T-cell (primary cell): ENCODE measurements around the gene FANCC. TPM values are rescaled to one million over a fixed set of nuclear protein-coding genes. Genes with fewer than 3 reads are reported as not detected.
"Not testable (repeated sequence)": the region's sequence is repeated elsewhere in the genome, so short reads cannot be mapped to it uniquely, and the experiment has no call there.

Source experiments
- ATAC-seq, 4 experiments: fragments of 200-7000 bp in 3 of 4; fragments of 150-1000 bp in 1 of 4; cut with Tn5 transposase; replicated peaks in 1 of 4; 1 replicate in 3 of 4; 2 replicates in 1 of 4; pipeline ENCODE4 v1.10.0; 2021; ENCODE audit warnings: moderate library complexity in 3 of 4, mild to moderate bottlenecking in 2 of 4, moderate number of reproducible peaks in 1 of 4
- CTCF ChIA-PET, 2 donors: fragments of 300-600 bp; sonication (Branson Sonifier 250); formaldehyde crosslinking; loops; one replicate each; lab custom pipeline; 2022; ENCODE audit warnings: antibody characterized with exemption in 2 of 2; lab: Charles Lee
- POLR2A ChIA-PET, 2 donors: fragments of 300-600 bp; sonication (Branson Sonifier 250); formaldehyde crosslinking; loops; one replicate each; lab custom pipeline; 2022; ENCODE audit warnings: antibody characterized with exemption in 2 of 2; lab: Charles Lee
- DNase-seq, 35 experiments: peaks; one replicate each; pipeline versions ENCODE4 v3.0.0 to v3.0.0-alpha.2; 2013 to 2023
- H3K27ac ChIP-seq: one replicate; pipeline ENCODE4 v1.5.1; 2013; ENCODE audit warnings: low read length
- H3K27me3 ChIP-seq, 2 experiments: replicated peaks in 1 of 2; 1 replicate in 1 of 2; 2 replicates in 1 of 2; pipeline versions ENCODE4 v1.6.1 to v1.7.0; 2013; ENCODE audit warnings: low read length in 1 of 2, mixed read lengths in 1 of 2; ENCODE audit not compliant: control insufficient read depth in 2 of 2, insufficient read depth in 2 of 2; ENCODE audit errors: extremely low read depth in 1 of 2
- H3K36me3 ChIP-seq, 2 donors: 1 replicate in 1 of 2; 2 replicates in 1 of 2; pipeline versions ENCODE4 v1.6.1 to v1.7.0; 2013; ENCODE audit warnings: low read length in 1 of 2; ENCODE audit not compliant: control insufficient read depth in 2 of 2, insufficient read depth in 1 of 2; ENCODE audit errors: extremely low read depth in 1 of 2
- H3K4me1 ChIP-seq, 2 experiments: 1 replicate in 1 of 2; 2 replicates in 1 of 2; pipeline versions ENCODE4 v1.6.1 to v1.7.0; 2013; ENCODE audit warnings: low read length in 2 of 2, mixed read lengths in 1 of 2; ENCODE audit not compliant: insufficient read depth in 2 of 2, control insufficient read depth in 1 of 2; ENCODE audit errors: extremely low read depth in 1 of 2
- H3K4me3 ChIP-seq, 2 donors: 1 replicate in 1 of 2; 2 replicates in 1 of 2; pipeline versions ENCODE4 v1.5.1 to v1.7.0; 2013; ENCODE audit warnings: mild to moderate bottlenecking in 2 of 2, low read length in 1 of 2, moderate library complexity in 1 of 2; ENCODE audit not compliant: control insufficient read depth in 1 of 2; ENCODE audit errors: extremely low read depth in 1 of 2
- H3K9me3 ChIP-seq: 2 replicates; pipeline ENCODE4 v1.7.0; 2013
- H3K27ac Mint-ChIP-seq, 2 donors: one replicate each; pipeline ENCODE4 v1.8.0; 2020 to 2021; ENCODE audit warnings: mild to moderate bottlenecking in 2 of 2, mixed read lengths in 2 of 2
- H3K27me3 Mint-ChIP-seq, 2 donors: one replicate each; pipeline ENCODE4 v1.8.0; 2021 to 2022; ENCODE audit warnings: mixed read lengths in 2 of 2
- H3K36me3 Mint-ChIP-seq: one replicate; pipeline ENCODE4 v1.8.0; 2021; ENCODE audit warnings: mixed read lengths
- H3K4me1 Mint-ChIP-seq, 3 donors: one replicate each; pipeline ENCODE4 v1.8.0; 2020 to 2022; ENCODE audit warnings: mixed read lengths in 3 of 3, mild to moderate bottlenecking in 1 of 3
- H3K4me3 Mint-ChIP-seq, 3 donors: one replicate each; pipeline ENCODE4 v1.8.0; 2020 to 2022; ENCODE audit warnings: mild to moderate bottlenecking in 3 of 3, mixed read lengths in 3 of 3, moderate library complexity in 3 of 3
- H3K9me3 Mint-ChIP-seq, 3 donors: one replicate each; pipeline ENCODE4 v1.8.0; 2020 to 2022; ENCODE audit warnings: mixed read lengths in 3 of 3
- WGBS: methylation state at CpG from one replicate; pipeline ENCODE4 v1.1.5; 2013; ENCODE audit warnings: missing lambda C conversion rate; ENCODE audit not compliant: insufficient coverage; 5-methylcytosine and 5-hydroxymethylcytosine counted together
- total RNA-seq, 35 experiments: library from RNA in 6 of 35; stranded (reverse) in 6 of 35; fragments of 120-200 nt in 1 of 35; gene quantifications; one replicate each; pipeline versions ENCODE4 v1.2.1 to v1.2.4 and lab custom pipeline; 2013 to 2026

The FANCC gene
- total RNA-seq, 5 donors from 2014 or later (not counting 1 experiment from before 2014, with no cell fraction given): 4.2 to 11.6 (median 4.8) TPM

- Mint-ChIP-seq H3K36me3 (no peaks in the 10 kb centered on the region), H3K27me3 (peaks cover 11 to 15% of the 10 kb centered on the region in 2 donors), H3K27ac (no peak overlapping the region), H3K9me3 (no peaks in the 10 kb centered on the region), H3K4me1 (no peaks in the 10 kb centered on the region), H3K4me3 (no peak overlapping the region)
- ChIA-PET CTCF (no interaction called here), POLR2A (no interaction called here)
- Histone ChIP-seq H3K36me3 (no peaks in the 10 kb centered on the region), H3K27ac (no peak overlapping the region), H3K4me1 (no peaks in the 10 kb centered on the region), H3K9me3 (no peaks in the 10 kb centered on the region), H3K4me3 (no peak overlapping the region), H3K27me3 (peaks cover 0 to 22% of the 10 kb centered on the region in 2 experiments)
- WGBS: no CpG with 5 or more reads among the region's 2 CpGs
- ATAC-seq: no peak
- DNase-seq: no peak
These were observed 15.9 kb upstream of the FANCC start for GRCh38 chr9:95333426-95333825.

- Mint-ChIP-seq H3K4me1 (no peaks in the 10 kb centered on the region), H3K36me3 (no peaks in the 10 kb centered on the region), H3K4me3 (no peak overlapping the region), H3K27ac (no peak overlapping the region), H3K27me3 (peaks cover 11 to 15% of the 10 kb centered on the region in 2 donors), H3K9me3 (no peaks in the 10 kb centered on the region)
- DNase-seq: no peak
- Histone ChIP-seq H3K27ac (no peak overlapping the region), H3K4me1 (no peaks in the 10 kb centered on the region), H3K36me3 (no peaks in the 10 kb centered on the region), H3K9me3 (no peaks in the 10 kb centered on the region), H3K4me3 (no peak overlapping the region), H3K27me3 (peaks cover 0 to 22% of the 10 kb centered on the region in 2 experiments)
- WGBS: no CpG with 5 or more reads among the region's 2 CpGs
- CTCF ChIA-PET: no interaction called here
- ATAC-seq: no peak
- POLR2A ChIA-PET: interaction anchor here in 1 of 2 donors (0.8 kb wide), 1 partner anchor 9 kb away, joined by 4 read pairs; no protein-coding TSS in a partner anchor
These were observed 15.4 kb upstream of the FANCC start for GRCh38 chr9:95332860-95333259.

GRCh38 chr9:95330720-95331404, 13.4 kb upstream of the FANCC start:
- ATAC-seq (no peak), DNase-seq (no peak)
- peaks cover 0 to 6% (median 3%) of the 10 kb centered on the region in 3 donors for H3K9me3 Mint-ChIP-seq
- Histone ChIP-seq H3K27ac (no peak overlapping the region), H3K4me1 (no peaks in the 10 kb centered on the region), H3K27me3 (peaks cover 0 to 10% of the 10 kb centered on the region in 2 experiments), H3K36me3 (no peaks in the 10 kb centered on the region), H3K4me3 (no peak overlapping the region), H3K9me3 (no peaks in the 10 kb centered on the region)
- no peak overlapping the region for H3K27ac Mint-ChIP-seq
- ChIA-PET POLR2A (no interaction called here), CTCF (no interaction called here)
- H3K27me3 Mint-ChIP-seq: peaks cover 11% of the 10 kb centered on the region in 2 donors
- H3K4me3 Mint-ChIP-seq: no peak overlapping the region
- no peaks in the 10 kb centered on the region for H3K4me1 Mint-ChIP-seq
- no peaks in the 10 kb centered on the region for H3K36me3 Mint-ChIP-seq
- 80% methylated on average over 2 of the region's 5 CpGs for WGBS

DNA sequence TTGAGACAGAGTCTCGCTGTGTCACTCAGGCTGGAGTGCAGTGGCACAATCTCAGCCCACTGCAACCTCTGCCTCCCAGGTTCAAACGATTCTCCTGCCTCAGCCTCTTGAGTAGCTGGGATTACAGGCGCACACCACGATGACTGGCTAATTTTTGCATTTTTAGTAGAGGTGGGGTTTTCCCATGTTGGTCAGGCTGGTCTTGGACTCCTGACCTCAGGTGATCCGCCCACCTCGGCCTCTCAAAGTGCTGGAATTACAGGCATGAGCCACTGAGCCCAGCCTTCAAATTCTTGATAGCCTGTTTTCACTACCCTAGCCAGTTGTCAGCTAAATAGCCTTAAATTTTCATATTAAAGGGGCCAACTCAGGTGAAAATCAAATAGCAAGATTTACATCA, 11.6 kb upstream of the FANCC start:
- POLR2A ChIA-PET: interaction anchor here in 1 of 2 donors (0.7 kb wide), 1 partner anchor 589 kb away, joined by 4 read pairs; no protein-coding TSS in a partner anchor
- H3K27ac ChIP-seq, H3K27me3 ChIP-seq, H3K4me3 ChIP-seq, DNase-seq, H3K27ac Mint-ChIP-seq, H3K4me1 Mint-ChIP-seq, H3K9me3 Mint-ChIP-seq, H3K36me3 ChIP-seq, H3K4me1 ChIP-seq, H3K9me3 ChIP-seq, H3K36me3 Mint-ChIP-seq, H3K4me3 Mint-ChIP-seq, ATAC-seq: not testable (repeated sequence)
- CTCF ChIA-PET: interaction anchor here in 1 of 2 donors (0.7 kb wide), 1 partner anchor 1516 kb away, joined by 3 read pairs; no protein-coding TSS in a partner anchor
- 92% methylated on average over 2 of the region's 6 CpGs for WGBS
- peaks cover 4 to 11% of the 10 kb centered on the region in 2 donors for H3K27me3 Mint-ChIP-seq

DNA sequence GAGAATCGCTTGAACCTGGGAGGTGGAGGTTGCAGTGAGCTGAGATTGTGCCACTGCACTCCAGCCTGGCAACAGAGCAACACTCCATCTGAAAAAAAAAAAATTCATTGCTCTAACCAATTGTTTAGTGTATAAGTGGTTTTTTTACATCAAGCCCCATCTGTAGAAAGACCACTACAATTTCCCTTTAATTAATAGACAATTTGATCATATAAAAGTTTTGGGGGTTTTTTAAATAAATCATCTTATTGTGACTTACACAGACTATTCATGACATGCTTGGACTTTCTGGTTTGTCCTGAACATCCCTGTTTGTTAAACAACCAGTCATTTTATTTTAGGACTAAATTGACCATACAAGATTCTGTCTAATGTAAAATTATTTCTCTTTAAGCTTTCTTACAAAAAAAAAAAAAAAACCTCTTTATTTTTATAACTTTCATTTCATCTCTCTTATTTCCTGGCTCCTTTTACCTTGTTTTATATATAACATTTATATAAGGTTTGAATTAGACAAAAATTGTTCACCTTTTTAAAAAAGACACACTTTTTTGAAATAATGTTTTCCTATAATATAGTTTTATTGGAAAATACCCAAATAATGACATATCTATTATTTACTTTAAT, 9.8 kb upstream of the FANCC start:
- no peak overlapping the region for H3K4me3 ChIP-seq
- ChIA-PET POLR2A (no interaction called here), CTCF (interaction anchor here in 1 of 2 donors (0.6 kb wide), 2 partner anchors 9 to 53 kb away, joined by 3 read pairs; no protein-coding TSS in a partner anchor)
- H3K36me3 Mint-ChIP-seq: no peaks in the 10 kb centered on the region
- H3K9me3 Mint-ChIP-seq: peaks cover 0 to 6% (median 3%) of the 10 kb centered on the region in 3 donors
- ATAC-seq (no peak), DNase-seq (no peak)
- no peak overlapping the region for H3K27ac ChIP-seq
- WGBS: no CpG with 5 or more reads among the region's 1 CpG
- H3K4me1 ChIP-seq: no peaks in the 10 kb centered on the region
- peaks cover 0 to 6% of the 10 kb centered on the region in 2 experiments for H3K27me3 ChIP-seq
- no peak overlapping the region for H3K27ac Mint-ChIP-seq
- peaks cover 4 to 11% of the 10 kb centered on the region in 2 donors for H3K27me3 Mint-ChIP-seq
- no peak overlapping the region for H3K4me3 Mint-ChIP-seq
- H3K36me3 ChIP-seq: no peaks in the 10 kb centered on the region
- H3K9me3 ChIP-seq: no peaks in the 10 kb centered on the region
- peaks cover 0 to 3% (median 0%) of the 10 kb centered on the region in 3 donors for H3K4me1 Mint-ChIP-seq

- peaks cover 0 to 6% (median 3%) of the 10 kb centered on the region in 3 donors for H3K9me3 Mint-ChIP-seq
- no peak overlapping the region for H3K4me3 Mint-ChIP-seq
- Histone ChIP-seq H3K9me3 (no peaks in the 10 kb centered on the region), H3K4me3 (no peak overlapping the region), H3K27ac (no peak overlapping the region), H3K27me3 (no peaks in the 10 kb centered on the region), H3K4me1 (no peaks in the 10 kb centered on the region), H3K36me3 (no peaks in the 10 kb centered on the region)
- CTCF ChIA-PET: no interaction called here
- POLR2A ChIA-PET: no interaction called here
- ATAC-seq (no peak), DNase-seq (no peak)
- H3K36me3 Mint-ChIP-seq: no peaks in the 10 kb centered on the region
- peaks cover 0 to 3% (median 0%) of the 10 kb centered on the region in 3 donors for H3K4me1 Mint-ChIP-seq
- WGBS: no CpG with 5 or more reads among the region's 1 CpG
- H3K27me3 Mint-ChIP-seq: no peaks in the 10 kb centered on the region
- H3K27ac Mint-ChIP-seq: no peak overlapping the region
These were observed 7.7 kb upstream of the FANCC start for GRCh38 chr9:95325221-95325620.
